ENCODE measurements around the gene C10orf90.

- TF ChIP-seq CTCF (IDR thresholded peaks at IDR 0.05): no peak
- TF ChIP-seq POLR2A (IDR thresholded peaks at IDR 0.05): no peak
Observed at GRCh38 chr10:126500866-126501265, 169.6 kb downstream of the C10orf90 start.

All from Peyer's patch (tissue), 4 donors.